ENCODE results near the gene EPHA2. TPM values are rescaled to one million over a fixed set of nuclear protein-coding genes. Genes with fewer than 3 reads are reported as not detected.

The EPHA2 gene
- total RNA-seq: under 1 TPM in 1 of 2 experiments, not detected in 1; 0.22 TPM
- 0.63 TPM for polyA plus RNA-seq (2013, experiment 1 of 2)
- polyA plus RNA-seq (2013, experiment 2 of 2): 0.24 TPM
- total RNA-seq: 0 to 3.7 (median 0.19) reads per million in 172 experiments

DNA sequence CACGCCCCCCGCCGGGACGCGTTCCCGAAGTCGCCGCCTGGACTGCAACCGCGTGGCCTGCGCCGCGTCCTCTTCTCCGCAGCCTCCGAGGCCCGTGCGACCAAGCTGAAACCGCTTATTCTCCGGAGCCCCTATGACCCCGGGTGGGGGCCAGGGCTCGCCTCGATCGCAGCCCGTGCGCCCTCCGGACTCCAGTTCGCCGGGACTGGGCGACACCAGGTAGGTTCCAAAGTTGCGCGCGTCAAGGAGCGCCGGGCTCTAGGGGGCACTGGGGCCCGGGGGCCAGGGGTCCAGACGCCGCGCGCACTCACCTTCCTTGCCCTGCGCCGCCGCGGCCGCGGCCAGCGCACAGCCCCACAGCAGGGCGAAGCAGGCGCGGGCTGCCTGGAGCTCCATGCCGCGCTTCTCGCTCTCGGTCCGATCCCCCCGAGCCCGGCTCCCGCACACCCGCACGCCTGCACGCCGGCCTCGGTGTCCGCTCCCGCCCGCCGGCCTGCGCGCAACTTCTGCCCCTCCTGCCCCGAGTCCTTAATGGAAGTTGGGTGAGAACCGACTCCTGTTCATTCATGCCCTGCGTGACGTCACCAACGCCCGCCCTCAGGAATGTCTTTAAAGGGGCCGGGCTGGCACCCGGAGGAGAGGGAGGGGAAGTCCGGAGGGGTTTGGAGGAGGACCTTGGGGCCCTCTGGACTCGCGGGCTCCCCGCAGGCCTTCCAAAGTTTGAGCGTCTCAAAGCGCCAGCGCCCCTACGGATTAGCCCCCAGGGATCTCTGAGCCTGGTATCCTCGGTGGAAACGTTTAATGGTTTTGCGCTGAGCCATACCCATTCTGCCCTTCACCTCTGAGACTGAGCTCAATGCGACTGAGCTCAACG lies at the start of gene EPHA2:
Gene EPHA2 (minus strand): TSS at position 533 of the 874 bp plus-strand sequence. CDS start 137 bp downstream, at position 396.
- H3K27ac Mint-ChIP-seq: no peak within 1 kb of the TSS

DNA sequence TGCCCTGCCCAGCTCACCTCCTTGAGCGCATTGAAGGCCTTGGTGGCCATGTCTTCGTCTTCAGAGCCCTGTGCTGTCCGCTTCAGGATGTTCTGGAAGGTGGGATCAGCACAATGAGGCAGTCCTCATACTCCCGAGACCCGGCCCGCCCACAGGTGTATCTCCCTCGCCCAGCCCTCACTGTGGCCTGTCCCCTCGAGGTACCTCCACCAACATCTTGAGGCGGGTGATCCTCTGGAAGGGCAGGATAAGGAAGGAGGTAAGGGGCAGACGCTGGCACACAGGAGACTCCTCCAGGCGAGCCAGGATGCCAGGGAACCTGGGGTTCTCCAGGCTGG lies 49.4 kb upstream of the EPHA2 start:
- no peak overlapping the region for H3K27ac Mint-ChIP-seq
- H3K27me3 Mint-ChIP-seq: no peaks in the 10 kb centered on the region
- peaks cover 26% of the 10 kb centered on the region for H3K36me3 Mint-ChIP-seq (ENCODE audit: low read depth)
- POLR2A ChIA-PET: interaction anchor here (0.9 to 1.0 kb wide), 2 partner anchors 11 to 12 kb away, joined by 3 read pairs; no protein-coding TSS in a partner anchor
- Histone ChIP-seq H3K4me1 (ENCODE audit: insufficient read depth, low read length) (peaks cover 25% of the 10 kb centered on the region), H3K27me3 (ENCODE audit: control insufficient read depth in 1 of 2, insufficient read depth in 2 of 2, low read length in 2 of 2) (no peaks in the 10 kb centered on the region), H3K4me3 (ENCODE audit: low read length) (no peak overlapping the region), H3K36me3 (ENCODE audit: insufficient read depth, low read length) (peaks cover 20% of the 10 kb centered on the region), H3K27ac (ENCODE audit: low read depth in 1 of 2, low read length in 2 of 2) (peak overlapping the region in 1 of 2 donors; percentile 60), H3K9me3 (ENCODE audit: control insufficient read depth in 1 of 2, insufficient read depth in 1 of 2, low read length in 2 of 2) (no peaks in the 10 kb centered on the region)
- intact Hi-C loops (cut with DNase I, micrococcal nuclease): loop anchor here (2.0 to 10.0 kb wide), 3 partner anchors 39 to 849 kb away; partner anchors contain the start of genes NBPF1 (in 1 of the 2) and SDHB (in 1 of the 2)
- TF ChIP-seq, protein P1, sequence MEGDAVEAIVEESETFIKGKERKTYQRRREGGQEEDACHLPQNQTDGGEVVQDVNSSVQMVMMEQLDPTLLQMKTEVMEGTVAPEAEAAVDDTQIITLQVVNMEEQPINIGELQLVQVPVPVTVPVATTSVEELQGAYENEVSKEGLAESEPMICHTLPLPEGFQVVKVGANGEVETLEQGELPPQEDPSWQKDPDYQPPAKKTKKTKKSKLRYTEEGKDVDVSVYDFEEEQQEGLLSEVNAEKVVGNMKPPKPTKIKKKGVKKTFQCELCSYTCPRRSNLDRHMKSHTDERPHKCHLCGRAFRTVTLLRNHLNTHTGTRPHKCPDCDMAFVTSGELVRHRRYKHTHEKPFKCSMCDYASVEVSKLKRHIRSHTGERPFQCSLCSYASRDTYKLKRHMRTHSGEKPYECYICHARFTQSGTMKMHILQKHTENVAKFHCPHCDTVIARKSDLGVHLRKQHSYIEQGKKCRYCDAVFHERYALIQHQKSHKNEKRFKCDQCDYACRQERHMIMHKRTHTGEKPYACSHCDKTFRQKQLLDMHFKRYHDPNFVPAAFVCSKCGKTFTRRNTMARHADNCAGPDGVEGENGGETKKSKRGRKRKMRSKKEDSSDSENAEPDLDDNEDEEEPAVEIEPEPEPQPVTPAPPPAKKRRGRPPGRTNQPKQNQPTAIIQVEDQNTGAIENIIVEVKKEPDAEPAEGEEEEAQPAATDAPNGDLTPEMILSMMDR (IDR thresholded peaks at IDR 0.05): peak; percentile 3
- H3K4me1 Mint-ChIP-seq (ENCODE audit: low read depth): peaks cover 12% of the 10 kb centered on the region
- DNase-seq (peak in 1 of 14 experiments; percentile 42), ATAC-seq (ENCODE audit: poor library complexity) (no peak)
- CTCF ChIA-PET: interaction anchor here (1.0 to 2.3 kb wide), 4 partner anchors 12 to 132 kb away, joined by 3 to 7 read pairs (median 4); partner anchors contain the start of gene FAM131C
- peak overlapping the region; percentile 42 for H3K4me3 Mint-ChIP-seq
- H3K9me3 Mint-ChIP-seq: no peaks in the 10 kb centered on the region

More for the DNA sequence above, at the start of gene EPHA2:
- ATAC-seq (ENCODE audit: poor library complexity) (no peak), DNase-seq (peak in 3 of 14 experiments; percentile 35 to 46 (median 41))
- Histone ChIP-seq H3K9me3 (ENCODE audit: control insufficient read depth in 1 of 2, insufficient read depth in 1 of 2, low read length in 2 of 2) (no peaks in the 10 kb centered on the region), H3K27me3 (ENCODE audit: control insufficient read depth in 1 of 2, insufficient read depth in 2 of 2, low read length in 2 of 2) (peaks cover 14 to 16% of the 10 kb centered on the region in 2 experiments), H3K4me1 (ENCODE audit: insufficient read depth, low read length) (peaks cover 77% of the 10 kb centered on the region), H3K4me3 (ENCODE audit: low read length) (peak within 1 kb of the TSS; percentile 57), H3K36me3 (ENCODE audit: insufficient read depth, low read length) (no peaks in the 10 kb centered on the region), H3K27ac (ENCODE audit: low read depth in 1 of 2, low read length in 2 of 2) (no peak within 1 kb of the TSS)
- peaks cover 63% of the 10 kb centered on the region for H3K4me1 Mint-ChIP-seq (ENCODE audit: low read depth)
- no peaks in the 10 kb centered on the region for H3K36me3 Mint-ChIP-seq (ENCODE audit: low read depth)
- ChIA-PET CTCF (no interaction called here), POLR2A (interaction anchor here (1.1 to 1.6 kb wide), 3 partner anchors 8 to 12 kb away, joined by 3 to 4 read pairs (median 4); no protein-coding TSS in a partner anchor)
- TF ChIP-seq, protein P1 (IDR thresholded peaks at IDR 0.05): no peak
- peak within 1 kb of the TSS; percentile 81 for H3K4me3 Mint-ChIP-seq
- no peaks in the 10 kb centered on the region for H3K9me3 Mint-ChIP-seq
- peaks cover 3% of the 10 kb centered on the region for H3K27me3 Mint-ChIP-seq
- intact Hi-C loops (cut with DNase I, micrococcal nuclease): loop anchor here in 1 of 2 experiments (1.0 kb wide), 1 partner anchor 13 kb away; no protein-coding TSS in a partner anchor

DNA sequence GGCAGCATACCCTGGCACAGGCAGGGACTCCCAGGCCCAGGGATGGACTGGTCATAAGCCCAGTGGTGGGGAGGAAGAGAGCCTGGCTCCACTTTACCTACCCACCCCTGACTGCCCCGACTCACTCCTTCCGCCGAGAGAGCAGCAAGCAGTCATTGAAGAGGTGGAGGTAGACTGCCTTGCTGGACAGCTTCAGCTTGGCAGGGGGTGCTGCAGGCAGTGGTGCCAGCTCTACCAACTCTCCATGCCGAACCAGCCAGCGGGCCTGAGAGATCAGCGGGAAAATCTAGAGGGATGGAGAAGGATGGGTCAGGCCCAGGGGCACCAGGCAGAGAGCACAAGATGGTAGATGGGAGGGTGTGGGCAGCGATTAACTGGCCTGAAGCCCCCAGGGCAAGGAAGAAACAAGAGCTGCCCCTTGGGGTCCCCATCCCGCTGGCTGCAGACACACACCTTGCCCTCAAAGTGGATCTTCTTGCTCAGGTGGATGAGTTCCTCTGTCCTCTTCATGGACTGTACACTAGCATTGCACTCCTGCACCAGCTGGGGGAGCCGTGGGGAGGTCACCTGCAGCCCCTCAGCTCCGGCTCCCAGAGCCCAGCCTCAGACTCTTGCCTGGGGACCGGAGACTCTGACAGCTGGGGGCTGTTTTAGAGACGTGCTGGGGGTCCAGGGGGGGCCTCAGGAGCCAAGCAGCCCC lies 48.9 kb upstream of the EPHA2 start:
- peak in 10 of 14 experiments; percentile 26 to 59 (median 36) for DNase-seq
- Histone ChIP-seq H3K9me3 (ENCODE audit: control insufficient read depth in 1 of 2, insufficient read depth in 1 of 2, low read length in 2 of 2) (no peaks in the 10 kb centered on the region), H3K27me3 (ENCODE audit: control insufficient read depth in 1 of 2, insufficient read depth in 2 of 2, low read length in 2 of 2) (no peaks in the 10 kb centered on the region), H3K4me1 (ENCODE audit: insufficient read depth, low read length) (peaks cover 25% of the 10 kb centered on the region), H3K4me3 (ENCODE audit: low read length) (no peak overlapping the region), H3K36me3 (ENCODE audit: insufficient read depth, low read length) (peaks cover 20% of the 10 kb centered on the region), H3K27ac (ENCODE audit: low read depth in 1 of 2, low read length in 2 of 2) (no peak overlapping the region)
- ChIA-PET CTCF (interaction anchor here (1.0 to 2.3 kb wide), 4 partner anchors 13 to 132 kb away, joined by 3 to 7 read pairs (median 4); partner anchors contain the start of gene FAM131C), POLR2A (interaction anchor here (0.9 to 1.1 kb wide), 3 partner anchors 11 to 158 kb away, joined by 3 read pairs; no protein-coding TSS in a partner anchor)
- TF ChIP-seq, protein P1 (IDR thresholded peaks at IDR 0.05): peak; percentile 19
- Mint-ChIP-seq H3K4me1 (ENCODE audit: low read depth) (peaks cover 12% of the 10 kb centered on the region), H3K4me3 (peak overlapping the region; percentile 76), H3K36me3 (ENCODE audit: low read depth) (peaks cover 29% of the 10 kb centered on the region), H3K27me3 (no peaks in the 10 kb centered on the region), H3K9me3 (no peaks in the 10 kb centered on the region), H3K27ac (no peak overlapping the region)
- no peak for ATAC-seq (ENCODE audit: poor library complexity)
- intact Hi-C loops (cut with DNase I, micrococcal nuclease): loop anchor here (2.0 to 10.0 kb wide), 3 partner anchors 40 to 850 kb away; partner anchors contain the start of genes NBPF1 (in 1 of the 2) and SDHB (in 1 of the 2)

Data from CD4-positive, alpha-beta T cell (primary cell).